GM19023 (cell line): ENCODE results near the gene RNF112.

Experiments
- ATAC-seq: cut with Tn5 transposase; IDR thresholded peaks from one replicate; pipeline ENCODE4 v1.9.1; 2021; ENCODE audit warnings: mild to moderate bottlenecking, moderate library complexity; ENCODE audit not compliant: unreplicated experiment

Gene RNF112, protein sequence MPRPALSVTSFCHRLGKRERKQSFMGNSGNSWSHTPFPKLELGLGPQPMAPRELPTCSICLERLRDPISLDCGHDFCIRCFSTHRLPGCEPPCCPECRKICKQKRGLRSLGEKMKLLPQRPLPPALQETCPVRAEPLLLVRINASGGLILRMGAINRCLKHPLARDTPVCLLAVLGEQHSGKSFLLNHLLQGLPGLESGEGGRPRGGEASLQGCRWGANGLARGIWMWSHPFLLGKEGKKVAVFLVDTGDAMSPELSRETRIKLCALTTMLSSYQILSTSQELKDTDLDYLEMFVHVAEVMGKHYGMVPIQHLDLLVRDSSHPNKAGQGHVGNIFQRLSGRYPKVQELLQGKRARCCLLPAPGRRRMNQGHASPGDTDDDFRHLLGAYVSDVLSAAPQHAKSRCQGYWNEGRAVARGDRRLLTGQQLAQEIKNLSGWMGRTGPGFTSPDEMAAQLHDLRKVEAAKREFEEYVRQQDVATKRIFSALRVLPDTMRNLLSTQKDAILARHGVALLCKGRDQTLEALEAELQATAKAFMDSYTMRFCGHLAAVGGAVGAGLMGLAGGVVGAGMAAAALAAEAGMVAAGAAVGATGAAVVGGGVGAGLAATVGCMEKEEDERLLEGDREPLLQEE

DNA sequence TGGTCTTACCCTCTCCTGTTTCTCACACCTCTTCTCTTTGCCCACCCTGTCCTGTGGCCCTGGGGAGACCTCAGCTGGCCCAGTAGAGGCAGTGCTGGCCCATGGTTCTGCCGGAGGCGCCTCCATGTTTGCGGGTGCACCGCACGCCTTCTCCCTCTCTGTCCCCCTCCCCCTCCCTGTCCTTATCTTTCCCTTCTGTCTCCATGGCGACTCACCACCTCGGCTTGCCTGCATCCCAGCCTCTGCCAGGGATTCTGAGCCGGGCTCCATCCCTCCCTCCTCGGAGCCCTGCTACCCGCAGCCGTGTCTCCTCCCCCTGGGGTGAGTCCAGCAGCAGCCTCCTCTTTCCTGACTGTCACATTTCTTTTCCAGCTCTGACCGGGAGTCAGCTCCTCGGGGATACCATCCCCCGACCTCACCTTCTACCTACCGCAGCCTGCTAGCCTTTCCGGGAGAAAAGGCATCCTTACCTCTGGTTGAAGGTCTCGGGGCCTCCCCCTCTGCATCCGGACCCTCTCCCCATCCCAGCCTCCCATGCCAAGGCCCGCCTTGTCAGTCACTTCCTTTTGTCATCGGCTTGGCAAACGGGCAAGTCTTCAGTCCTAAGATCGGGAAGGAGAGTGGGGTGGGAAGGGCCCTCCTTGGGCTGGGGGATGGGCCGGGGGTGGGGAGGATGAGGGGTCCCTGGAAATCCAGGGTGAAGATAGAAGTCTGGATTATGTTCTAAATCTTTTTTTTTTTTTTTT, at the start of gene RNF112:
Gene RNF112, plus strand, starts transcription at position 358 of the 746 bp plus-strand sequence. Its CDS starts 177 bp downstream, at position 535.
- no peak for ATAC-seq

DNA sequence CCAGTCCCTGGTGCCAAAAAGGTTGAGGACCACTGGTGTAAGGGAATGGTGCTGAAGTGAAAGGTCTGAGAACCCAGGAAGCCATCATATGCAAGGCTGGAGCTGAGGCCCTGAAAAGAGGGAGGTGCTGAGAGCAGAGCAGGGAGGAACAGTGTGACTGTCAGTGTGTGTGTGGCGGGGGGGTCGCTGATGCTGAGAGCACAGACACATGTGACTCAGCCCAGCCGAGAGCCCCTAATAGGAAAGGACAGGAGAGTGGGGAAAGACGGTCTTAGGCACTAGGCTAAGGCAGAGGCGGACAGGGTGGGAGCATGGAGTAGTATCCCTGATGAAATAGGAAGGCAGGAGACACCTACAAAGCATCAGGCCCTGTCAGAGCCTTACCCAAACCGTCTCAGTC, 49.7 kb upstream of the RNF112 start:
- no peak for ATAC-seq

DNA sequence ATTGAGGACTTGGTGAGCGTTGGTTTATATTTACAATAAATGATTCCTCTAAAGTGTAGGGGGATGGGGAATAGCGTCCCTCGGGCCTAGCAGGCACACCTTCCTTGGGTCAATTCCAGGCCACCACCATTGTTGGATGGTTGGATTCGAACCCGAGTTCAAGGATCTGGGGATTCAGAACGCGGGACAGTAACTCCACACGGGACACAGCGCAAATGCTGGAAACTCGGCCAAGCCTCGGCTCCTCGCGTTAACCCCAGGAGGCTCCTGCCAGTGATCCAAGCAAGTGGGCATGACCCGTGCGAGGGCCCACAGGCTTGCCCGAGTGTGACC, 49.1 kb upstream of the RNF112 start:
- ATAC-seq, result peak; percentile 3

DNA sequence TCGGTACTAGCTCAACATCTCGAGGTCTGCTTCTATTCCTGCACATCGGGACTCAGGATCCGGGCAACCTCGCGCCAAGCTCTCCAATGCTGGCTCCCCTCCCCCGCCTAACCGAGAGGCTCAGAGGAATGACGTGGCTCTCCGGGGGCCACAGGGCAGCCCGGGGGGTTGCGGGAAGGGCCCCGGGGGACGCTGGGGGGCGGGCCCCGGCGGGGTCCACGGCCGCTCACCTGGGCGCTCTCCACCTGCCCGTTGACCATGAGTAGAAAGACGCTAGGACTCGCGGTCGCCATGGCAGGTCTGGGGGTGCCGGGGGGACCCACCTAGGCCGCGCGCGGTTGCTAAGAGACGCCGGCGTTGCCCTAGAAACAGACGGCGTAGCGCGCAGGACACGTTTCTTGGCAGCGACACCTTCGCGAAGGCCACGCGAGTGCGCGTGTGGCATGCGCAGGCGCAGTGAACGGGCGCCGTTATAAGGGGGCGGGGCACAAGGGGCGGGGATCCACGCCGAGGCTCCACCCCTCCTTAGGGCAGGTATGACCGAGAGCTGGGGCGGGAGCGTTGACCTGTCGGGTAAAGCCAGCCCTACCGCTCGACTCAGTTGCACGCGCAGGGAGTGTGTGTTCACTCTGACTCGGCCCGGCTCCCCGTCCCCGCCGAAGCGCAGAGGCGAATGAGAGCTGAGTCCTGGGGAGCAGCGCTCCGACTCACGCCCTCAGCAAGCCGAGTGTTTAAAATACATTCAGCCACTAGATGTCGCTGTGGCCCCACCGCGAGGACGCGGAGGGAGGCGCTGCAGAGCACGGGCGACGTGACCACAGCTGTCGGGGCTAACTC, 48.5 kb upstream of the RNF112 start, which contains the start of gene B9D1:
Gene B9D1, minus strand, starts transcription at position 447 of the 837 bp plus-strand sequence. Its CDS starts 154 bp downstream, at position 293.
- peak; percentile 74 for ATAC-seq

DNA sequence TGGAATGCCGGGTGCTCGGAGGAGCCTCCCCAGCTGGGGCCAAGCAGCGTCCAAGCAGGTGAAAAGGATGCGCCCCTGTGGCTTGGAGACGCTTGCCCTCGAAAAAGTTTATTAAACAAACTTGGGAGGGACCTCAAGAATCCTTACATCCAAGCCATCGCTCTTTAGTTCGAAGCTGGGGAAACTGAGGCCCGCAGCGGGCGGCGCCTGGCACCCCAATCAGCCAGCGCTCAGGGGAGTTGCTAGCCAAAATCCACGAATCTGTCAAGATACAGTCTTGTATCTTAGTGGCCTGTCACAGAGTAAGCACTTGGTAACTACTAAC, 48.0 kb upstream of the RNF112 start:
- ATAC-seq, result no peak

DNA sequence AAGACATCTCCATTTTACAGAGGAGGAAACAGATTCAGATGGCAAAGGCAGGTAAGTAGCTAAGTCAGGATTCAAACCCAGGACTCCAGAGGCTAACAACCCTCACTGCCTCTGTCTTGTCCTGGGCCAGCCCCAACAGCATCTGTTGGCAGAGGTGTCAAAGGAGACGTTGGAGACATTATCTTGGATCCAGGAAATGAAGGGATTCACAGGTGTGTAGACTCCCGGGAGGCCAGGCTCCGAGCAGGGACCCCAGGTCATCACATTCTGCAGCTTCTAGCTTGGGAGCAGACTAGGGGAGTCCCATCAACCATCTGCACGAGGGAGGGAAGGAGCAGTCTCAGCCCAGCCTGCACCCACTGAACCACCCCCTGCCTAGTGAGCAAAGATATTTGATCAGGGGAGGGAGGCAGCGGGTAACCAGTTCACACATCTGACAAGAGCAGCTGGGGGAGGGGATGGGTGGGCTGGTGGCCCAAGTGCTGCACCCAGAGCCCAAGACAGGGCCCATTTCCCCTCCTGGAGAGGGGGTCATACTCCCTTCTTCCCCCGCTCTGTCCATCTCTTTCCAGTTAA, 47.5 kb upstream of the RNF112 start:
- ATAC-seq, result no peak

DNA sequence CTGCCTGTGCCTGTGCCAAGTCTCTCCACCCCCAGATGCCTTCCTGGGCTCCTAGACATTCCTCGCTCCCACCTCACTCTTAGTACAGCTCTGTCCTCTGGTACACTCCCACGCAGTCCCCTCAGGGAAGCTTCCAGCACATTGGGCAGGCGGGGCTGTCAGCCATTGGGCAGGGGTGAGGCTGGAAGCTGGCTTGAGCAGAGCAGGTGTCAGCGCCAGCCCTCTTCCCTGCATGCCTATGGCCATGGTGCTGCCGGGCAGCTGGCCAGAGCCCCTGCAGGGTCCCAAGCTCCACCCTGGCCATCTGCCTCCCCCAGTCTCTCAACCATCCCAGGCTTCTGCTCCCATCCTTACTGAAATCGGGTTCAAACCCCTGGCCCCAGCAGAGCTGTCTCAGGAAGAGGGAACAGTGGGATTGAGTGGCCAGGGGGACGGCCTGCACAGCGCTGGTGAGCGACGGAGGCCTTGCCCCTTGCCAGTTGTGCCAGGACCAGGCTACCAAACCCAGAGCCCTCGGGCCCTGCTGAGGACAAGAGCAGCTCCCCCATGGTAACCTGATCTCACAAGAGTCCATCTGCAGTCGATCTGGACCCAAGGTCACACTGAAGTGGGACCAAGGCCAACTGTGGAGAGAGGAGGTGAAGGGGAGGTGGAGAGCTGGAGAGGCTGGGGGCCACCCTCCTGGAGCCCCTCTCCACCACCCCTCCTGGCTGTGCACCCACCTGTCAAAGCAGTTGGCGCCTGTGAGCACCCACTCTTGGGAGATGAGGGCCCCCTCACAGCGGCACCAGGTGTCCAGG, 46.1 kb upstream of the RNF112 start:
- ATAC-seq, result no peak

DNA sequence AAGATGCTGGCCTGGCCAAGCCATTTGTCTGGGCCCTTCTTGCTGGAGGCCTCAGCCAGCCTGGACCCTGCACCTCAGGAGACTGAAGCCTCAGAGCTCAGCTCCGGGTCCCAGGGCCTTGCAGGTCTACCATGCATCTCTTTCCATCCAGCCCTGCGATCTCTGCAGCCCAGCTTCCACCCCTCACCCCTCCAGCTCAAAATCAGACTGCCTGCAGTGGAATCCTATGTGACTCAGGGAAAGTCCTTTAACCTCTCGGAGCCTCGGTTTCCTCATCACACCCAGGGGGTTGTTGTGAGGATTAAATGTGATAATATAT, 45.6 kb upstream of the RNF112 start:
- no peak for ATAC-seq

DNA sequence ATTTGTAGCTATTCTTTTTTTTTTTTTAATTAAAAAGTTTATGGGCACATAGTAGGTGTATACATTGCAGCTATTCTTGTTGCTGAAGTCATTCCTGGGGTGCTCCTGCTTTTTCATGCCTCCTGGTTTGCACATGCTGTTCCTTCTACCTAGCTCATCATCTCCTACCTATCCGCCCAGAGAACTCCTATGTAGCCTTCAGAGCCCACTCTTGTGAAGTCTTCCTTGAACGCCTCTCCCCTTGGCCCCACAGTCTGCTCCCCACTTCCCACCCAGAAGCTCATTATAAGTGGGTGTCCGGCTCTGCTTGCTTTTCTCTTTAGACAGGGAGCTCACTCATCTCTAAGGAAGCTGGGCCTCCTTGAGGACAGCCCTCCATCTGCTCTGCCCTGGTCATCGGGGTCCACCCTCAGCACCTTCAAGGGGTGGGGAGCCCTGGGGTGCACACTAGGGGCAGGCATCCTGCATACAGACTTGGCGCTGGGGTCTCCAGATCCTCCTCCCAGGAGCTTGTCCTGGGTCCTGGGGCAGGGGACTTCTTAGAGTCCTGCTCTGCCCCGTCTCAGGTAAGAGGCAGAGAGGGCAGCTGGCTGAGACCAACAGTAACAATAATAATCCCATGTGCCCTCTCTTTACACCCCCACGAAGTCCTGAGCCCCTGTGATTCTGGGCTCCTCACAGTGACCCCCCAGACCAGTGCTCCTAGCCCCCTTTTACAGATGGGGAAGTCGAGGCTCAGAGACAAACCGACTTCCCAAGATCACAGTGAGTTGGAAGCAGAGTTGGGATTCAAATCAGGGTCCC, 45.0 kb upstream of the RNF112 start:
- no peak for ATAC-seq

DNA sequence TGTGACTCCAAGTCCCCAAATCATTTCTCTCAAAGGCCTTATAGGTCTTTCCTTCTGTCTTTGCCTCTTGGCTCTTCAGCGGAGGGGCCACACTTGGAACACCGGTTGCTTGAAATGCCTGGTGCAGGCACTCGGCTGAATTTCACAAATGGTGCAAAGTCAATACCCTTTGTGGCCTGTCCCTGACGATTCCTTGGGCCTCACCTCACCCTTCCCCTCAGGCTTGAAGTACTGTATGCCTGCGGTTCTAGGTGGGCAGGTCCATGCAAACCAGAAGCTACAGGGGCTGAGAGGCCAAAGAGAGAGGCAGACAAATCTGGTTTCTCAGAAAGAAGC, 44.4 kb upstream of the RNF112 start:
- ATAC-seq, result no peak

DNA sequence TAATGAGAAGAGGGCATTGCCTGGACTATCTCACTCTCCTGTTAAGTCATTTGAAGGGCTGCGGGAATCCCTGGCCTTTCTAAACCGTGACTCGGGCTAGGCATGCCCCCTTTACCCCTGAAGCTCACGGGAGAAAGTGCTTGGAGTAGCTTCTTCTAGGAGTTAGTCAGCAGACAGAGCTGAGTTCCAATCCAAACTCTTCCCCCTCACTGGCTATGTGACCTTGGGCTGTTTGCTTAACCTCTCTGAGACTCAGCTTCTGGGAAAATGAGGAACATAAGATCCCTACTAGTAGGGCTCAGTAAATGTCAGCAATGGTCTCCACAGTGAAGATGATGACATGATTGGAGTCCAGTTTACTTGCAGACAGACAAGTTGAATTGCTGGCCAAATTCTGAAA, 42.8 kb upstream of the RNF112 start:
- no peak for ATAC-seq

DNA sequence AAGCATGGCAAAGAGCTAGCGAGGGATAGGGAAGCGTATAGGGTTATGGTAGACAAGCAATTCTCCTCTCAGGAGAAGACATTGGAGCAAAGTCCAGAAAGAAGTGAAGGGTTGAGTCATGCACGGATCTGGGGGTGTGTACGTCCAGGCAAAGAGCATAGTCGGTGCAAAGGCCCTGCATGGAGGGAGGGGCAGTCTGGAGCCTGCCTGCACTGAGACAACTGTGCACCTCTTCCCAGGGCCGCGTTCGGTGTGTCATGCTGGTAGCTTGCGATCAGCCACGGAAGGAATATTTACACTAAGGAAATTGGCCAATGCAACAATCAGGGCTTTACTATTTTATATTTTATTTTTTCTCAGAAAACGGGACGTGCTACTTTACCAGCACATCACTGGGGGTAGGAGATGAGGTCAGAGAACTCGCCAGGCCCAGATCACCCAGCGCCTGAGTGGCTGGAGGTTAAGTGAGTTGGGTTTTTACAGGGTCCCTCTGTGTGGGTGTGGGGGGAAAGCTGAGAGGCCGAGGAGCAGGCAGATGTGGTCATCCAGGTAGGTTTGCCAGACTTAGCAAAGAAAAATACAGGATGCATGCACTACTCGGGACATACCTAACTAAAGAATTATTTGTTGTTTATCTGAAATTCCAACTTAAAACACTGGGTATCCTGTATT, 41.8 kb upstream of the RNF112 start:
- ATAC-seq, result no peak

DNA sequence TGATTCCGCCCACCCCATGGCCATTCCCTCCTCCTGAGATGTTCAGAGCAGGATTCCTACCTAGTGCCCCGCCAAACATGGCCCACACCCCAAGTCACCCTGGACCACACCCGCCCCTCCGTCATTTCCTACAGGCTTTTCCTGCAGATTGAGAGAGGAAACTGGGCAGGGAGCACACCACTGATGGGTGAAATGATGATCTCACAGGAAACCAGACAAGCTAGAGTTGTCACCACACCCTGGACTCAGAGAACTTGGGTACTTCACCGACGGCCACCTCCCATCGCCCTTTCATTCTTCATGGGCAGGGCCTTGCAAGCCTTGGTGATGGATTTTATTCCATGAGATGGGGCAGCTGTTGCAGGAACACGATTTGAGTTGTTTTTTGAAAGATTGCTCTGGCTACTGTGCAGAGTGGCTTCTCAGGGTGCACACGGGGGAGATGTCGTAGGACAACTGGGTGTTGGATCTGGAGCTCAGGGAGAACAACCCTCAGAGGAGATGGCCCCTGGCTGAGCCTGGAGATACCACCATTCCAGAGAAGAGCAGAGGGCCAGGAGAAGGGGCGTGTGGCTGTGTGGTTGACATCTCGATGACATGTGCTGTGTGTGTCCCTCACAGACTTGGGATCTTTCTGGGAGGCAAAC, 41.1 kb upstream of the RNF112 start:
- ATAC-seq, result no peak

DNA sequence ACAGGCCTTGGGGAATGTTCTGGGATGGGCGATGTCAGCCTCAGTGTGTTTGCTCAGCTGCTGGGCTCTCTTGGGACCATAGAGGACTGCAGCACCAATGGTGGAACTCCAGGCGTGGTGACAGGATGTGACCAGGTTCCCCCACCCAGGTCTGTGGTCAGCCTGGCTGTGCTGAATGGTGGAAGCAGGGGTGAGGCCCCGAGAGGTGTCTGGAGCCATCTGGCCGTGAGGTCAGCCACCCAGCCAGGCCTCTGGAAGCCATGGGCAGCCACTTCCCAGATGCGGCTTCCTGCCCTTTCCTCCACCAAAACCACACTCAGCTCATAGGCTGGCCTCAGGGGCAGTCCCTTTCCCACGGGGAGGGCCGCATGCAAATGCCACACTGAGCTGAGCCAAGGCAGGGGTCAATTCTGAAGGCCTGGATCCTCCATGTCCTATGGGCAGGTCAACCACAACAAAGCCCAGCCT, 40.5 kb upstream of the RNF112 start:
- peak; percentile 63 for ATAC-seq

DNA sequence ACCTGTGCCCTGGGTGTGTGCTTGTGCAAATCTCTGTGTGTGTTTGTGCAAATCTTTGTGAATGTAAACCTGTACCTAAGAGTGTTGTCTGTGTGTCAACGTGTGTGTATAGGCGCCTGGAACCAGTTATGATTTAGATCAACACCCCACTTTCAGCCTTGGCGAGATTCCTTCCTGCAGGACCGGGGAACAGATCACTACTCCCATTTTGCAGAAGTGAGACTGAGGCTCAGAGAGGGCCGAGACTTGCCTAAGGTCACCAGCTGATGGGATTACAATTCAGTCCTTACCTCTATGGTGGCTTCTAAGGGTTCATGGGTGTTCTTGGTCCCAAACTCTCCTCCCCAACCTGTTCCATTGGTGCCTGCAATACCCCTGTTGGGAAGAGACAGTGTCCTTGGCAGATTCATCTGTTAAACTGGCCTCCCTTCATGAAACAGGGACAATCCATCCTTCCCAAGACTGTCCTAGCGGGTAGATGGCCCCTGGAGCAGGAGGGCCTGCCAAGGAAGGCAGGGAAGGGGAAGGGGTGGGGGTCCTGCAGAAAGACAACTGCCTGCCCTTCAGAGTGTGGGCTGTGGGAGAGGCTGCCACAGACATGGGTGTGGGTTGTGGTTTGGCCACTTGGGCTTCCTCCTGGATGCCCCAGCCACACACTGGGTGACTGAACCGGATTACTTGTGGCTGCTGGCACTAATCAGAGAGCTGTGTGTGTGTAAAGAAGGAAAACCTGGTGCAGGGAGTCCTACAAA, 39.6 kb upstream of the RNF112 start:
- ATAC-seq, result no peak

DNA sequence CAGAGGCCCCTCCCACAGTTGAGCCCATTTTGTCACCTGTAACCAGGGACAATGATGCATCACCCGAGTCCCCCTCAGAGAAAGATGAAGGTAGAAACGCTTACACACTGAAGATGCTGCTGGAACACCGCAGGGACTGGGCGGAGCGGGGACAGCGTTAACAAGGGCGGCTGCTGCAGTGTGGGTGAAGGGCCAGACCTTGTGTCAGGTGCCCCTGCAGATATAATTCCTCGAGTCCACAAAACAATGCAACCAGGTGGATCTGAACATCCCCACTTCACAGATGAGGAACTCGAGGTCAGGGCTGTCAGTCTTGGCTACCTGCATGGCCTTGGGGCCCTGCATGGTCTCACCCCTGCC, 39.0 kb upstream of the RNF112 start:
- no peak for ATAC-seq

DNA sequence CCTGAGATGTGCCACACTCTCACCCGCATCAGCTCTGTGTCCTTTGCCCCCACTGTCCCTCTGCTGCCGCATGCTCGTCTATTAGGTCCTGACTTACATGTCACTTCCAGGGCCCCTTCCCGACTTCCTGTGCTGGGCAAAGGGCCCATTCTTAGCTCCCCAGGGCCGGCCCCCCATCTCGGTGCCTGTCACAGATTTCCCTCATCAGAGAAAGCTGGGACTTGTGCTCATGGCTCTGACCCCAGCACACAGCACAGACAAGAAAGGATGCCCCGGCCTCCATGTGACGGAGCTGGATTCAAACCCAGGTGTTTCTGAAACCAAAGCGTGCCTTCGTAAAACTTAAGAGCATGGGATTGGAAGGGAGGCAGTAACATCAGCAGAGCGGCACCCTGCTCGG, 38.6 kb upstream of the RNF112 start:
- no peak for ATAC-seq
